ES-I3 (cell line): ENCODE data around the gene EIF2S2.

ENCODE experiments used
- H3K36me3 ChIP-seq: 2 replicates; pipeline ENCODE4 v1.6.1; 2013; ENCODE audit warnings: mild to moderate bottlenecking, low read length, control low read depth, moderate library complexity; ENCODE audit not compliant: insufficient read depth
- H3K4me1 ChIP-seq: 2 replicates; pipeline ENCODE4 v1.6.1; 2013; ENCODE audit warnings: mild to moderate bottlenecking, control low read depth, low read length; ENCODE audit not compliant: insufficient read depth
- H3K9ac ChIP-seq: 2 replicates; pipeline ENCODE4 v1.6.1; 2013; ENCODE audit warnings: low read depth, mild to moderate bottlenecking, low read length, moderate library complexity
- H3K9me3 ChIP-seq: 2 replicates; pipeline ENCODE4 v1.6.1; 2013; ENCODE audit warnings: mild to moderate bottlenecking, low read length, moderate library complexity; ENCODE audit not compliant: control insufficient read depth, insufficient read depth

The EIF2S2 gene

DNA sequence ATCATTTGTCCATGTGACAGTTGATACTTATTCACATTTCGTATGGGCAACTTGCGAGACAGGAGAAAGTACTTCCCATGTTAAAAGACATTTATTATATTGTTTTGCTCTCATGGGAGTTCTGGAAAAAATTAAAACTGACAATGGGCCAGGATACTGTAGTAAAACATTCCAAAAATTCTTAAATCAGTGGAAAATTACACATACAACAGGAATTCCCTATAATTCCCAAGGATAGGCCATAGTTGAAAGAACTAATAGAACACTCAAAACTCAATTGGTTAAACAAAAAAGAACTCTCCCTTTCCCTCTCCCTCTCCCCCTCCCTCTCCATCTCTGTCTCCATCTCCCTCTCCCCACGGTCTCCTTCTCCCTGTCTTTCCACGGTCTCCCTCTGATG, 19.4 kb upstream of the EIF2S2 start:
- no peaks in the 10 kb centered on the region for H3K4me1 ChIP-seq
- no peaks in the 10 kb centered on the region for H3K9me3 ChIP-seq
- no peak overlapping the region for H3K9ac ChIP-seq
- H3K36me3 ChIP-seq, result no peaks in the 10 kb centered on the region

DNA sequence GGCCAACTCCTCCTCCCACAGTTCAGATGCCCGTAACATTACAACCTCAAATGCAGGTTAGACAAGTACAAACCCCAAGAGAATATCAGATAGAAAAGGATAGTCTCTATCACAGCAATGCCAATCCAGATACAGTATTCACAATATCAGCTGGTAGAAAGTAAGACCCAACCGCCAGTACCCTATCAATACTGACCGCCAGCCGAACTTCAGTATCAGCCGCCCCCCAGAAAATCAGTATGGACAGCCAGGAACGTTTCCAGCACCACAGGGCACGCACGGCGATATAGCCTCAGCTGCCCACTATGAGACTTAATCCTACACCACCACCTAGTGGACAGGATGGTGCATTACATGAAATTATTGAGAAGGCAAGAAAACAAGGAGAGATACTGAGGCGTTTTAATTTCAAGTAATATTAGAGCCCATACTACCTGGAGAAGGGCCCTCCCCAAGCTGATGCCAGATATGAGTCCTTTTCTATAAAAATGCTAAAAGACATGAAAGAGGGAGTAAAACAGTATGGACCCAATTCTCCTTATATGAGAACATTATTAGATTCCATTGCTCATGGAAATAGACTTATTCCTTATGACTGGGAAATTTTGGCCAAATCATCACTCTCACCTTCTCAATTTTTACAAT, 17.6 kb upstream of the EIF2S2 start:
- Histone ChIP-seq H3K9me3 (no peaks in the 10 kb centered on the region), H3K9ac (no peak overlapping the region), H3K4me1 (no peaks in the 10 kb centered on the region), H3K36me3 (no peaks in the 10 kb centered on the region)

DNA sequence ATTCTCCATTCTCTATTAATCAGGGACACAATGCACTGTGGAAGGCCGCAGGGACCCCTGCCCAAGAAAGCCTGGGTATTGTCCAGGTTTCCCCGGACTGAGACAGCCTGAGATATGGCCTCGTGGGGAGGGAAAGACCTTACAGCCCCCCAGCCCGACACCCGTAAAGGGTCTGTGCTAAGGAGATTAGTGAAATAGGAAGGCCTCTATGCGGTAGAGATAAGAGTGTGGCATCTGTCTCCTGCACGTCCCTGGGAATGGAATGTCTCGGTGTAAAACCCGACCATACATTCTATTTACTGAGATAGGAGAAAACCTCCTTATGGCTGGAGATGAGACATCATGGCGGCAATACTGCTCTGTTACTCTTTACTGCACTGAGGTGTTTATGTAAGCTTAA, 15.7 kb upstream of the EIF2S2 start:
- H3K4me1 ChIP-seq, result no peaks in the 10 kb centered on the region
- no peak overlapping the region for H3K9ac ChIP-seq
- H3K9me3 ChIP-seq, result no peaks in the 10 kb centered on the region
- no peaks in the 10 kb centered on the region for H3K36me3 ChIP-seq

DNA sequence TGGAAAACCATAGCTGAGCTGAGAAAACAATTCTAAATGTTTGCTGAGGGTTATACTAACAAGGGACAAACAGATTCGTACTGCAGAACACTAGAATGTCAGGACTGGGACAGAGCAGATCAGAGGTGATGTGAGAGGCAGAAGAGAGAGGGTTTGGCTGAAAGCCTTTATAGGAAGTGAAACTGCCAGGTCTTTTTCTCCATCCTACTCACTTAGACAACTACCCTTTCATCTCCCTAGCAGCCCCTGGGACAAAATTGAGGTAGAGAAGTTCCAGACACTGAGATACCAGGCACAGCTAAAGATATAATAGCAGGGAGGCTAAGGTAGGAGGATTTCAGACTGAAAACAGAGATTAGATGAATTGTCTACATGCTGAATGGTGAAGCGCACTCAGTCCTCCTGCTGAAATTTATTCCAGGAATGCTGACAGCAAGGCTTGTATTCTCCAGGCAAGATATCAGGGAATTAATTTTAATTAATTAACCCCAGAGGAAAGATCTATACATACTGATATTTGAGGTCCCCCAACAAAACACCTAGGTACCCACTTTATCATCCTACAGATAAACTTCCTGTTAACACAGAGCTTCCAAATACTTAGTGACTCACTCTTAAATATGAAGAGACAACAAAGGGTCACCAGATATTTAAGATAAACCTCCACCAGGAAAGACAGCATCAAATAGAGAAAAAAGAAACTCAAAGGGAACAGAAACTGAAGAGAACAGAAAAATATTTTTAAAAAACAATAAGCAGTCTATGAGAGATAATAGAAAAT, 12.6 kb upstream of the EIF2S2 start:
- no peak overlapping the region for H3K9ac ChIP-seq
- no peaks in the 10 kb centered on the region for H3K9me3 ChIP-seq
- no peaks in the 10 kb centered on the region for H3K4me1 ChIP-seq
- H3K36me3 ChIP-seq, result no peaks in the 10 kb centered on the region

DNA sequence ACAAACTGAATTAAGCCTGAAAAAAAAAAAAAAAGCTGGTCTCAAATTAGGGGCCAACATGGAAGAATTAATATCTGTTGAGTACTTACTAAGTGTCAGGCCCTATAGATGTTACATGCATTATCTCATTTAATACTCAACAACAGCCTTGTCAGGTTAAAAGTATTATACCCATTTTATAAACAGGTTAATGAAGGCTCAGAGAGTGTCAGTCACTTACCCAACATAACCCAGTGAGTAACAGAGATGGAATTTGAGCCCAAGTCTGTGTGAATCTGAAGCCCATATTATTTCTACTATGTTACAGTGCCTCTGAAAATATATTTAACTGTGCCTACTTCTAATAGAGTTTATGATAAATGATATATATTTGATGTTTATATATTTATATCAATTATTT, 11.3 kb upstream of the EIF2S2 start:
- no peaks in the 10 kb centered on the region for H3K36me3 ChIP-seq
- no peaks in the 10 kb centered on the region for H3K9me3 ChIP-seq
- no peaks in the 10 kb centered on the region for H3K4me1 ChIP-seq
- no peak overlapping the region for H3K9ac ChIP-seq

DNA sequence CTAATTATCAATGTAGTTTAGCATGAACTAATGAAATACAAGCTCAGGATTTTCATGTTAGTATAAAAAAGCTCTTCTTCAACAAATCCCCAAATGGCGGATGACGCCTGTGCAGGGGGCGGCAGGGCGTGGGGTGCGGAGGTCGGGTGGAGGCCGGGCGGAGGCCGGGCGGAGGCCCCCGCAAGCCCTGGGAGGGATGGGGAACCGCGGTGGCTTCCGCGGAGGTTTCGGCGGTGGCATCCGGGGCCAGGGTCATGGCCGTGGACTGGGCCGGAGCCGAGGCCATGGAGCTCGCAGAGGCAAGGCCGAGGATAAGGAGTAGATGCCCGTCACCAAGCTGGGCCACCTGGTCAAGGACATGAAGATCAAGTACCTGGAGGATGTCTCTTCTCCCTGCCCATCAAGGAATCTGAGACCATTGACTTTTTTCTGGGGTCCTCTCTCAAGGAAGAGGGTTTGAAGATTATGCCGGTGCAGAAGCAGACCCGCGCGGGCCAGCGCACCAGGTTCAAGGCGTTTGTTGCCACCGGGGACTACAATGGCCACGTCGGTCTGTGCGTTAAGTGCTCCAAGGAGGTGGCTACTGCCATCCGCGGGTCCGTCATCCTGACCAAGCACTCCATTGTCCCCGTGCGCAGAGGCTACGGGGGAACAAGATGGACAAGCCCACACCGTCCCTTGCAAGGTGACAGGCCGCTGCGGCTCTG, 10.4 kb upstream of the EIF2S2 start:
- Histone ChIP-seq H3K4me1 (no peaks in the 10 kb centered on the region), H3K9ac (no peak overlapping the region), H3K9me3 (no peaks in the 10 kb centered on the region), H3K36me3 (no peaks in the 10 kb centered on the region)

DNA sequence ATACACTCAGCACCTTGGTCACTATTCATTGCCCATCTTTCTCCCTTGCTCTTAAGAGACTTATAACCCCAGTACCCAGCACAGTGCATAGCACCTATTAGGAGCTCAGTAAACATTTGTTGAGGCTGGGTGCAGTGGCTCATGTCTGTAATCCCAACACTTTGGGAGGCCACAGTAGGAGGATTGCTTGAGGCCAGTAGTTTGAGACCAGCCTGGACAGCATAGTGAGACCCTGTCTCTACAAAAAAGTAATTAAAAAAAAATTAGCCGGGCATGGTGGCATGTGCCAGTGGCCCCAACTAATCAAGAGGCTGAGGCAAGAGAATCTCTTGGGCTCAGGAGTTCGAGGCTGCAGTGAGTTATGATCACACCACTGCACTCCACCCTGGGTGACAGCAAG, 8.2 kb upstream of the EIF2S2 start:
- Histone ChIP-seq H3K9ac (no peak overlapping the region), H3K36me3 (no peaks in the 10 kb centered on the region), H3K4me1 (no peaks in the 10 kb centered on the region), H3K9me3 (no peaks in the 10 kb centered on the region)

DNA sequence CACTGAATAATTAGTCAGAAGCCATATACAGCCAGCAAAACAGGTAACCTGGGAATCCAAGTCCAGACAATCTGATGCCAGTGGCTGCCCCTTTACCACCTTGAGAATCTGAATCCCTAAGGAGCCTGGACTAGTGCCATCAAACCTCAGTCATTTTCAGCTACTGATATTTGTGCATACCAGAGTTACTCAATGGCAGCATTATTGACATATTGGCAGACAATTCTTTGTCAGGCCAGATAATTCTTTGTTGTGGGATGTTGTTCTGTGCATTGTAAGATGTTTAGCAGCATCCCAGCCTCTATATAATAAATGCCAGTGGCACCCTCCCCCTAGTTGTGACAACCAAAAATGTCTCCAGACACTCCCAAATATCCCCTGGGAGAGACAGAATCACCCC, 3.2 kb upstream of the EIF2S2 start:
- no peaks in the 10 kb centered on the region for H3K36me3 ChIP-seq
- H3K9ac ChIP-seq, result no peak overlapping the region
- H3K9me3 ChIP-seq, result no peaks in the 10 kb centered on the region
- peaks cover 5% of the 10 kb centered on the region; the same call in 1 of the 2 replicates for H3K4me1 ChIP-seq

DNA sequence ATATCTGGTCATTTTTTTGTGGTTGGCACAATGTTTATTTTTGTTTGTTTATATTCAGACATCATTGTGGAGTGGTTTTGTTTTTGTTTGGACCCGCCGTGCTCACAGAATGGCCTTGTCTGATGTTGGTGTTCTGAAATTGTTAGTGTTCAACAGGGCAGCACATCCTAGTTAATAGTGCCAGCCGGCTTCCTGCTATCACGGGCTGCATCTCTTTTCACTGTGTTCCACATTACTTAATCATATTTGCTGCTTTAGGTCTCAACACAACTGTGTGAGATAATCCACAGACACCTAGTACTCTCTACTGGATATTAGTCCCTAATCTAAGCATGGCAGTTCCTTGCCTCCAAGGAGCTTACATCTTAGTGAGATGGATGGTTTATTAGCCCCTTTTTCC, 2.8 kb upstream of the EIF2S2 start:
- Histone ChIP-seq H3K9me3 (no peaks in the 10 kb centered on the region), H3K36me3 (no peaks in the 10 kb centered on the region), H3K9ac (no peak overlapping the region), H3K4me1 (peaks cover 8% of the 10 kb centered on the region; the same call in 1 of the 2 replicates)

DNA sequence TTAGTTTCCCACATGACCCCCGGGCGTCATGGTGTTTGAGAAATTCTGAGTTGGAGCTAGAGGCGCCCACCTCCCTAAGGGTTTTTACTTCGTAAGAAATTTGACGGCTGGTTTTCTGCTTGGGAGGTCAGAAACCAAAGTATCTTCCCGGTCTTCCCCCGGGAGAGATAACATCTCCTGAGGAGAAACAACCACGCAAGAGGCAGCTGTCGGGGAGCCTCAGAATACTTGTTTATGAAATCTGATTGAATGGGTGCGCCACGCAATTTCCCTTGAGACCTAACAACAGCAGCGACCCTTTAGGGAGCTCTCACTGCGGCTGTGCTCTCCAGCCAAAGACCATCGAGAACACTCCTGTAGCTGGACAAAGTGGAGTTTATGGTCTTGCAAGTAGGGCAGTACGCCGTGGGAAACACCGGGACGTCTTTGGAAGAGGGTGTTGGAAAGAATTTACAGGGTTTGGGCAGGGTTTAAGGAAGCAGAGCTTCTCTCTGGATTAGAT, 608 bp upstream of the EIF2S2 start:
- H3K9ac ChIP-seq, result peak overlapping the region; percentile 100
- H3K4me1 ChIP-seq, result peaks cover 8% of the 10 kb centered on the region; the same call in 1 of the 2 replicates
- no peaks in the 10 kb centered on the region for H3K9me3 ChIP-seq
- peaks cover 7% of the 10 kb centered on the region for H3K36me3 ChIP-seq

DNA sequence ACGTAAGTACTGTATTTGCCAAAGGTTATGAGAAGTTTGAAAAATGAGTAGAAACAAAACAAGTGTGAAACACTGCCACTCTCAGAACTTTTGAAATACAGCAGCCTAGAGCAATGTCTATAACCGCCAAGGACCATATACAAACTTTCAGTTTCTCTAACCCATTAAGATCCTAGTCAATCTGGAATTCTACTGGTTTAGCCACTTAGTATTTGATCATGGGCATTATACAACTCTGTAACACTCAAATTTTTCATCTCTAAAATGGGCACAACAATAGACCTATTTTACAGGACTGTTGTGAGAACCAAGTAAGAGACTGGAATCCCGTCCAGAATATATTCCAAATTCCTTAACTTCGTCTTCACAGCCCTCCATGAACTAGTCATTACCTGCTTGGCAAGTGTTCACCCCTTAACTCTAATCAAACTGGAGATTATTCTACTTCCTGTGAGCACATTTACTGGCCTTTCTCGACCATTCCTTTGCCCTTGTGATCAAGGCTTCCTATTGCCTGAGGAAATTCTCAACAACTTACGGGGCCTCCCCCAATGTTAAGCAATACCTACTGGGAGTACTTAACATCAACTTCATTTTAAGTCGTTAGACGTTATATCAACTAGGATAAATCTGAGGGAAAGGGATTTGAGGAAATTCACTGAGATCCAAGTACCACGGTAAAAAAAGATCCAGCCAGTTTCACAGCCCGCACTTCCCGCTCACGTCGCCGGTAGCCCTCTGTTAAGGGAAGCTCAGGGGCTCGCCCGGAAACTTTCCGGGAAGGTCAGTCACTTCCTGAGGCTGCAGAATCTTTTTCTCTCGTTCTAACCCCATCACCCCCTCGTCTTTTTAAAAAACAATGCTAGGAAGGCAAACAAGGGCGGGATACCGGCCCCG, 1.1 kb downstream of the EIF2S2 start:
- Histone ChIP-seq H3K36me3 (peaks cover 9% of the 10 kb centered on the region), H3K9ac (peak overlapping the region; percentile 100), H3K9me3 (no peaks in the 10 kb centered on the region), H3K4me1 (peaks cover 8% of the 10 kb centered on the region; the same call in 1 of the 2 replicates)

DNA sequence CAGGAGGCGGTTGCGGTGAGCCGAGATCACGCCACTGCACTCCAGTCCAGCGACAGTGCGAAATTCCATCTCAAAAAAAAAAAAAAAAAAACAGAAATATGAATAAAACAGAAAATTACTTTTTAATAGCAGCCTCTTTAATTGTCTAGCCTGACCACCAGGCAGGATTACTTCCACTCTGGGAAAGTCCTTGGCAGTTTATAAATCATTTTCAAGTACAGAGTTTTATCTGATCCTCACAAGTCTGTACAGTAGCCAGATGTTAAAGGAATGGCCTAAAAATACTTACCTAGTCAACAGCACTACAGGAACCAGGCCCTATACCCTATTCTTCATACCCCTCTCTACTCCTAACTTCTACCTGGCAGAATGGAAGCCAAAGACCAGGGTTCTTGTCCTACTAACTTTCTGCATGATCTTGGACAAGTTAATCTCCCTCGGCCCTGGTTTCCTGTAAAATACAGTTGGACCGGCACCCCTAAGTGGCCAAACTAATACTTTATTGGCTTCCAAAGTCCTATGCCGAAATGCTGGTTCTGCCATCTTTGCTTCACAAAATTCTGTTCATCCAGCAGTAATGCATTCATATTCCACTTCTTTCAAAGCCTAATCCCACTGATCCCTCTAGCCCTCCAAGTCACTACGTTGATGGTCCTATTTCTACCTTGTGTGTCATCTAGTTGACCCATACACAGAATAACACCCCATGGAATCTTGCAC, 1.9 kb downstream of the EIF2S2 start:
- peak overlapping the region; percentile 100; the same call in 1 of the 2 replicates for H3K9ac ChIP-seq
- peaks cover 15% of the 10 kb centered on the region for H3K36me3 ChIP-seq
- H3K9me3 ChIP-seq, result no peaks in the 10 kb centered on the region
- peaks cover 8% of the 10 kb centered on the region; the same call in 1 of the 2 replicates for H3K4me1 ChIP-seq

DNA sequence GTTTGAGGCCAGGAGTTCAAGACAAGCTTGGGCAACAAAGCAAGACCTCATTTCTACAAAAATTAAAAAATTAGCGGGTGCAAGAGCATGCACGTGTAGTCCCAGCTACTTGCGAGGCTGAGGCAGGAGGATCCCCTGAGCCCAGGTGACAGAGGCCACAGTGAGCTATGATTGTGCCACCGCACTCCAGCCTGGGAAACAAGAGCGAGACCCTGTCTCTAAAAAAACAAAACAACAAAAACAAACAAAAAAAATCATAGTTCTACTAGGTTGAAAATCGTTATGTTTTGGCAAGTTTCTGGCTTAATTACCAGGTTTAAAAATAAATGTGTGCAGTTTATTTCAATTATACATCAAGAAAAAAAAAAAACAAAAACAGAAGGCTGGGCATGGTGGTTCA, 2.6 kb downstream of the EIF2S2 start:
- no peaks in the 10 kb centered on the region for H3K9me3 ChIP-seq
- no peak overlapping the region for H3K9ac ChIP-seq
- peaks cover 8% of the 10 kb centered on the region; the same call in 1 of the 2 replicates for H3K4me1 ChIP-seq
- H3K36me3 ChIP-seq, result peaks cover 19% of the 10 kb centered on the region
